Prostate gland (tissue), 2 donors: Measurements from ENCODE around the gene ZBTB40.

Experiments used
- POLR2A ChIP-seq: fragments of 450-650 bp; IDR thresholded peaks from one replicate; pipeline ENCODE4 v1.6.1; 2016; ENCODE audit warnings: antibody characterized with exemption, mild to moderate bottlenecking
- POLR2AphosphoS5 ChIP-seq: sonication (generic); formaldehyde crosslinking; IDR thresholded peaks from one replicate; pipeline ENCODE4 v1.6.1; 2017; ENCODE audit warnings: antibody characterized with exemption
- TF ChIP-seq, protein P1 (sequence below), 4 experiments: fragments of 200-600 bp in 2 of 4; fragments of 450-650 bp in 2 of 4; sonication (generic) in 2 of 4; IDR thresholded peaks; 1 replicate in 3 of 4; 2 replicates in 1 of 4; pipeline ENCODE4 v1.5.1; 2016 to 2019; ENCODE audit warnings: antibody characterized with exemption in 4 of 4, mild to moderate bottlenecking in 2 of 4, moderate library complexity in 2 of 4

DNA sequence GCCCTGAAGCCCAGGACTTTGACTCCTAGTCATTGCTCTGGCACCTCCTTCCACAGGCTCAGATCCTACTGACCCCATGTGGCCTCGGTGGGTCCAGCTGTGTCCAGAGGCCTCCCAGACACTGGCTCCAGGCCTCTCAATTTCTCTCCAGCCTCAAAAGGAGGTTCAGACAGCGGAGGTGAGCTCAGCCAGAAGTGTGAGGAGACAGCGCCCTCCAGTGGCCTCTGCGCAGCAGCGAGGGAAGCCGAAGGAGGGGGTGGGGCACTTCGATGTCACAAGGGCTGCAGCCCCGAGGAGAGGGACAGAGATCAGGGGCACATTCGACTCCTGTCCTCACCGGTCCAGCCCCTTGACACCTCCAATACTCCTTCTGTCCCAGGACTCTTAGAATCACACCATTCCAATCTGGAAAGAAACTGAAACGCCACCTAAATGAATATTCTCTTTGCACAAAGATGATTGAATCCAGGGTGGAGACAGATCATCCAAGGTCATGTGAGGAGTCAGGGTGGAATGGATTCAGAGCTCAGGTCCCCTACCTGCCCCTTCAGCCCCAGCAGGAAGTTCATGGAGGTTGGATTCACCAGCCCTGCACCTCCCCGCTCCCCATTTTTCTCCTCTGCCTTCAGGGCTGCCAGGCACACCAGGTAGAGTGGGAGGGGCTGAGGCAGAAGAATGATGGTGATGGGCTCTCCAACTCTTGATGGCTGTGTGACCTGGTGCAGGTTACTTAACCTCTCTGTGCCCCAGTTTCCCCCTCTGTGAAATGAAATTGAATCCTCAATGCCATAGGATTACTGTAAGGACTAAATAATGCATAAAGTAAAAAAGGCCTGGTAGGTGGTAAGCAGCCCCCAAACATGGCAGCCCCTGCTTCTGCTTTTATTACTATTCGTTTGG is 34.8 kb upstream of the ZBTB40 start:
- TF ChIP-seq, protein P1, sequence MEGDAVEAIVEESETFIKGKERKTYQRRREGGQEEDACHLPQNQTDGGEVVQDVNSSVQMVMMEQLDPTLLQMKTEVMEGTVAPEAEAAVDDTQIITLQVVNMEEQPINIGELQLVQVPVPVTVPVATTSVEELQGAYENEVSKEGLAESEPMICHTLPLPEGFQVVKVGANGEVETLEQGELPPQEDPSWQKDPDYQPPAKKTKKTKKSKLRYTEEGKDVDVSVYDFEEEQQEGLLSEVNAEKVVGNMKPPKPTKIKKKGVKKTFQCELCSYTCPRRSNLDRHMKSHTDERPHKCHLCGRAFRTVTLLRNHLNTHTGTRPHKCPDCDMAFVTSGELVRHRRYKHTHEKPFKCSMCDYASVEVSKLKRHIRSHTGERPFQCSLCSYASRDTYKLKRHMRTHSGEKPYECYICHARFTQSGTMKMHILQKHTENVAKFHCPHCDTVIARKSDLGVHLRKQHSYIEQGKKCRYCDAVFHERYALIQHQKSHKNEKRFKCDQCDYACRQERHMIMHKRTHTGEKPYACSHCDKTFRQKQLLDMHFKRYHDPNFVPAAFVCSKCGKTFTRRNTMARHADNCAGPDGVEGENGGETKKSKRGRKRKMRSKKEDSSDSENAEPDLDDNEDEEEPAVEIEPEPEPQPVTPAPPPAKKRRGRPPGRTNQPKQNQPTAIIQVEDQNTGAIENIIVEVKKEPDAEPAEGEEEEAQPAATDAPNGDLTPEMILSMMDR (IDR thresholded peaks at IDR 0.05), result peak; percentile 86 to 97 (median 94)
- TF ChIP-seq POLR2AphosphoS5 (peak; percentile 71), POLR2A (no peak)
